HL-60/S4 treated with retinoic acid at 250 ng/mL for 4 days and 3 days (cell line): Measurements from ENCODE around the gene PTAR1.

Source experiments
- in situ Hi-C: fragments of 300-500 bp; cut with MboI; formaldehyde crosslinking; loops from 2 replicates; pipeline ENCODE4 v1.7.0; 2022; ENCODE audit warnings: low sequenced_read_pairs

The PTAR1 gene

DNA sequence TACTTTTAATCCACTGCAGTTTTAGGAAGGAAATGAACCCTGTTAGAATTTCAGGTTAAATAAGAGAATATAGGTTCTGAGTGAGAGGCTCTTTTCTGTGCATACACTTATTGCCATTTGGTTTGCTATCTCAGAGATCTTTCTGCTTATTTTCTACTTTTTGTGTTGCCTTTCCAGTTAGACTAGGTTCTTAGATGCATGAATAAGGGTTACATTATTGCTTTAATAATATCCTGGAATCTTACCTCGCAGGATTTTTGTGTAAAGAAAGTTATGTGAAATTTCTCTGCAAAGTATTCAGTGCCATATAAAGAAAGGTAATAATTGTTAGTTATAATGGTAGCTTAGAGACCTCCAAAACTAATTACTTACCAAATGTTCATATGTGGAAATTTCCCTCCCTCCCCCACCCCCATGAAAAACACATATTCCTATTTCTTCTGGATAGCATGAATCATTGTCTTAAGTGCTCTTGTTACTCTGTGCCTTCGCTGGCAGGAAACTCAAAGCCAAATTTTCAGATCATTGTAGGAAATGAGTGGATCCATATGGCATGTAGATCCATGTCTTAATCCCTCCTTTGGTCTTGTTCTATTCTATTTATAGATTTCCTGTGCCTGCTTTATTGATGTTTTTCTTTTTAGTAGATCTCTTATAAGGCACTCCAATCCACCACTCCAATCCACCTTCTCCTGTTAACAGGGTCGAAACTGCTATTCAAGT is 84.9 kb downstream of the PTAR1 start:
- in situ Hi-C loops = no loop called here

DNA sequence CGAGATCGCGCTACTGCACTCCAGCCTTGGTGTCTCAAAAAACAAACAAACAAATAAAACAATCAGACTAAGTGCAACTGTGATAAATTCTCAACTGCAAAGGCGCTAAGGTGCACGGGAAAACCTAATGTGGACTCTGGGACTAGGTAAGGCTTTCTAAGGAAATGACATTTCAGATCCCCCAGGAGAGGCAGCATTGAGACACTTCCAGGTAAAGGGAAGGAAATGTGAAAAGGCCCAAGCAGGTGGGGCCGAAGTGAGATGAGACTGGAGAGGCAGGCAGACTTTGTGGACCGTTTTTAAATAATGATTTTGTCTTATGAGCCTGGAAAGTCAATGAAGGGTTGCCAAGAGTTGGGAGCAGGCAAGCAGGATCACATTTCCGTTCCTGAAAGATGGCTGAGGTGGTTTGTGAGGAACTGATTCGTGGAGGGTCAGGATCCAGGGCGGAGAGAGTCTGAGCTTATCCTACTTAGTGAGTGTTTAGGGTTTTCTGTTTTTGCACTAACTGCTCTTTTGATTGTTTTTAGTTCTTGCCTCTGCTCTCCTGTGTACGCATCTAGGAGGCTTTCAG is 85.6 kb downstream of the PTAR1 start:
- in situ Hi-C loops = no loop called here

DNA sequence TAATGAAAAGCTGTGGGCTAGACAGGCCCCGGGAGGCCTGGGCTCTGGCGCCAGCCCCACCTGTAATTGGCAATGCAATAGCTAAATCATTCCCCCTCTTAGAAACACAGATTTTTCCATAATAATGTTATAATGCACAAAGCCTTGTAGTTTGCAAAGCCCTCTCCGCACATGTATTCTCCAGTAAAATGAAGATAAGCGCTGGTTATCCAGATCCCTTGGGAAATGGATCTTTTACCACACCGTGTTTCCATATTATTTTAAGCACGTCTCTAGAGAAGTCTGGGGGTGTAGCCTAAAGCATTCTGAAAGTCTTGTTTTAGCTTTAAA is 86.5 kb downstream of the PTAR1 start:
- in situ Hi-C loops = no loop called here

DNA sequence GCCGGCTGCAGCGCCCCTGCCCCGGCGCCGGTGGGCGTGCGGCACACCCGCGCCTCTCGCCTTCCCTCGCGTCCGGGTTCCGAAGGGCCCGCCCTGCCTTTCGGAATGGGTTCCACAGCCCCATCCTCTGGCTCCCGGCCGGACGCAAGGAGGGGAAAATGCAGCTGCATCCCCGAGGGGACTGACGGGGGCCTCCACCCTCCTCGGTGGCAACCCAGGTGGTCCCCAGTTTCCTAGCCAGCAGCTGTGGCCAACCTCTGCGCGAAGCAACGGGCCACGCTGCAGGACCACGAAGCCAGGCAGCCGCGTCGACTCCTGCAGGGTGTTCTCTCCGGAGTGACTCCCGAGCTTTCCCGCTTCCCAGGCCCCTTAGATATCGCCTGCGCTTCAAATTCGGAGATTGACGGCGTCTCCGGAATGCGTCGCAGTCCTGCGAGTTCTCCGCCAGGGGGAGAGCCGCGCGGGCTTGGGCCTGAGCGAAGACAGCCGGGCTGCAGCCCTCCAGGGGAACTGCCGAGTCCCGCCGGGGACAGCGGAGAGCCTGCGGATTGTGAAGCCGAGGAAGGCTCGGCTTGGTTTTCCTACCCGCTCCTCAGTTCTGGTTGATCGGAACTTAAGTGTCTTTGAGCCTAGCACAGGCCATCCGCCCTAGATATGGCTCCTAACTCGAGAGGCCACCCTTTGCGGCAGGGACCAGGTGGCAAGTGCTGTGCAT is 87.1 kb downstream of the PTAR1 start:
- in situ Hi-C loops = no loop called here

- in situ Hi-C loops = no loop called here
Observed at GRCh38 chr9:69671879-69672595, 87.8 kb downstream of the PTAR1 start, which contains the start of gene APBA1. TSS of gene APBA1 (minus strand) at chr9:69672371.

- in situ Hi-C loops = no loop called here
Observed at GRCh38 chr9:69671311-69671878, 88.4 kb downstream of the PTAR1 start.

DNA sequence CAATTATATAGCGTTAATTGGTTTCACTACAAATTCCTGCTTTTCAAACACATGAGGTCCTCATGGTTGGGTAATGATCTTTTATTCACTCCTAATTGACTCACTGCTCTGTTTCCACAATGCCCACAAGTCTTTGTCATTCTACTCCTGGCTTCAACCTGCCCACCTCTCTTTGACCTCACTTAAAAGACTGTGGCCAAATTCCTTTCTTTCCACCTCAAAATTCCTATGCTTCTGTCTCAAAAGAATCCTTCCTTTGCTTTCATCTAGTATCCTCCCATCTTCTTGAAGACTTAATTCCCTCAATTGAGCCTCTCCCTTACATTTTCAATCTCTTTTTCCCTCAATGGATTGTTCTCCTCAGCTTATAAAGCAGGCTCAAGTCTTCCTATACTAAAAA is 92.5 kb downstream of the PTAR1 start:
- in situ Hi-C loops = no loop called here

- in situ Hi-C loops = no loop called here
Observed at GRCh38 chr9:69660304-69660703, 99.5 kb downstream of the PTAR1 start.
